Keratinocyte (primary cell): Measurements from ENCODE around the gene COPG2. TPM values are rescaled to one million over a fixed set of nuclear protein-coding genes. Genes with fewer than 3 reads are reported as not detected.

Experiments
- DNase-seq: peaks from one replicate; pipeline ENCODE4 v3.0.0-alpha.2; 2011; ENCODE audit warnings: low read depth, missing footprints, low spot score
- FAIRE-seq: peaks from 2 replicates; lab custom pipeline; 2011; peaks lifted over from hg19 to GRCh38; lab: Jason Lieb, UNC
- H2AFZ ChIP-seq: 2 replicates; pipeline ENCODE4 v1.6.0; 2012; ENCODE audit warnings: low read length, control low read depth, inconsistent platforms; ENCODE audit not compliant: control insufficient read depth
- H3K27ac ChIP-seq: 2 replicates; pipeline ENCODE4 v1.5.1; 2011; ENCODE audit warnings: low read length; ENCODE audit not compliant: control insufficient read depth, insufficient read depth
- H3K27me3 ChIP-seq: 3 replicates; pipeline ENCODE4 v1.6.0; 2011; ENCODE audit warnings: low read length; ENCODE audit not compliant: control insufficient read depth, insufficient read depth; ENCODE audit errors: extremely low read depth
- H3K36me3 ChIP-seq, 2 experiments: 2 replicates in 1 of 2; 3 replicates in 1 of 2; pipeline ENCODE4 v1.5.1; 2011; ENCODE audit warnings: low read length in 2 of 2, mild to moderate bottlenecking in 1 of 2; ENCODE audit not compliant: control insufficient read depth in 2 of 2, insufficient read depth in 2 of 2; ENCODE audit errors: extremely low read depth in 1 of 2
- H3K4me1 ChIP-seq: 3 replicates; pipeline ENCODE4 v1.5.1; 2011; ENCODE audit warnings: low read length; ENCODE audit not compliant: control insufficient read depth, insufficient read depth; ENCODE audit errors: extremely low read depth
- H3K4me2 ChIP-seq: 3 replicates; pipeline ENCODE4 v1.6.0; 2011; ENCODE audit warnings: low read depth, low read length; ENCODE audit not compliant: control insufficient read depth, insufficient read depth; ENCODE audit errors: extremely low read depth
- H3K4me3 ChIP-seq, 3 experiments: fragments of 200-600 bp in 1 of 3; sonication (generic) in 1 of 3; 2 replicates in 2 of 3; 3 replicates in 1 of 3; pipeline ENCODE4 v1.5.1; 2011 to 2016; ENCODE audit warnings: low read length in 3 of 3, mild to moderate bottlenecking in 3 of 3, control low read depth in 2 of 3, inconsistent platforms in 1 of 3, low read depth in 1 of 3, mixed read lengths in 1 of 3, mixed run types in 1 of 3, moderate library complexity in 1 of 3; ENCODE audit not compliant: control insufficient read depth in 2 of 3, insufficient read depth in 2 of 3; ENCODE audit errors: extremely low read depth in 1 of 3
- H3K79me2 ChIP-seq: 2 replicates; pipeline ENCODE4 v1.6.0; 2012; ENCODE audit warnings: low read length; ENCODE audit not compliant: control insufficient read depth, insufficient read depth
- H3K9ac ChIP-seq: 3 replicates; pipeline ENCODE4 v1.6.0; 2011; ENCODE audit warnings: low read length; ENCODE audit not compliant: control insufficient read depth, insufficient read depth; ENCODE audit errors: extremely low read depth
- H3K9me1 ChIP-seq: 3 replicates; pipeline ENCODE4 v1.6.0; 2011; ENCODE audit warnings: low read length; ENCODE audit not compliant: control insufficient read depth, insufficient read depth; ENCODE audit errors: extremely low read depth
- H3K9me3 ChIP-seq: 2 replicates; pipeline ENCODE4 v1.5.1; 2012; ENCODE audit warnings: low read depth, low read length; ENCODE audit not compliant: control insufficient read depth
- H4K20me1 ChIP-seq: 3 replicates; pipeline ENCODE4 v1.6.0; 2011; ENCODE audit warnings: low read length; ENCODE audit not compliant: control insufficient read depth, insufficient read depth; ENCODE audit errors: extremely low read depth
- CTCF ChIP-seq, 3 experiments: IDR thresholded peaks in 1 of 3; conservative IDR thresholded peaks in 1 of 3; optimal IDR thresholded peaks in 1 of 3; 2 replicates in 2 of 3; 3 replicates in 1 of 3; pipeline versions ENCODE3 to v1.5.1; 2011; ENCODE audit warnings: low read length in 3 of 3, mild to moderate bottlenecking in 3 of 3, moderate library complexity in 2 of 3, control low read depth in 1 of 3, inconsistent platforms in 1 of 3; ENCODE audit not compliant: insufficient read depth in 2 of 3; ENCODE audit errors: extremely low read depth in 1 of 3
- EZH2 ChIP-seq: IDR thresholded peaks from one replicate; pipeline ENCODE4 v1.6.1; 2012; ENCODE audit warnings: inconsistent platforms, mild to moderate bottlenecking, low read length, moderate library complexity
- dilution Hi-C: fragments of 300-500 bp; cut with MboI; formaldehyde crosslinking; loops from one replicate; pipeline ENCODE4 v1.7.0; 2020; ENCODE audit warnings: low sequenced_read_pairs; ENCODE audit not compliant: extremely low pct_ligation_motif_present
- polyA plus RNA-seq, 5 experiments: library from polyadenylated mRNA; depleted of rRNA in 3 of 5; stranded (reverse) in 3 of 5; stranded (forward) in 1 of 5; unstranded in 1 of 5; fragments of >200 nt; gene quantifications; 1 replicate in 1 of 5; 2 replicates in 3 of 5; 3 replicates in 1 of 5; pipeline versions ENCODE4 v1.2.1 to v1.2.3, GENCODE V29; 2011 to 2012; ENCODE audit warnings: missing spikeins in 2 of 5, low read depth in 1 of 5, low replicate concordance in 1 of 5
- small RNA-seq, 3 experiments: library from RNA; depleted of rRNA; stranded (forward); fragments of <200 nt; gene quantifications; one replicate each; pipeline ENCODE3, GENCODE V24; 2012; ENCODE audit warnings: low read depth in 3 of 3, low replicate concordance in 1 of 3; ENCODE audit not compliant: insufficient read length in 3 of 3

COPG2 gene
- polyA plus RNA-seq, 1 donor (not counting 4 experiments of a cell fraction or from before 2014, with no cell fraction given), result 38.8 TPM

- H3K79me2 ChIP-seq, result no peaks in the 10 kb centered on the region
- no peak for DNase-seq
- no peak overlapping the region for H3K27ac ChIP-seq
- no peak overlapping the region for H2AFZ ChIP-seq
- H3K4me2 ChIP-seq, result no peak overlapping the region
- no peaks in the 10 kb centered on the region for H3K36me3 ChIP-seq
- no peak overlapping the region for H3K9ac ChIP-seq
- H3K9me1 ChIP-seq, result no peaks in the 10 kb centered on the region
- H3K9me3 ChIP-seq, result no peaks in the 10 kb centered on the region
- H3K4me1 ChIP-seq, result no peaks in the 10 kb centered on the region
- TF ChIP-seq EZH2, result no peak
- no peak for TF ChIP-seq CTCF (optimal IDR thresholded peaks at IDR 0.05 in 1 of 3, IDR thresholded peaks at IDR 0.05 in 1 of 3, conservative IDR thresholded peaks at IDR 0.05 in 1 of 3; ENCODE audit: extremely low read depth in 1 of 3, insufficient read depth in 2 of 3, low read length in 3 of 3)
- no peak overlapping the region for H3K4me3 ChIP-seq
- H4K20me1 ChIP-seq, result no peaks in the 10 kb centered on the region
- FAIRE-seq, result no peak
- peaks cover 4% of the 10 kb centered on the region for H3K27me3 ChIP-seq
- dilution Hi-C loops, result no loop called here
Measured at GRCh38 chr7:130458257-130458656, 210.3 kb downstream of the COPG2 start.

Small RNAs within 50 kb of the gene (small RNA-seq; reads per million reads assigned to genes)
- gene MIR335, result 0 reads per million in 3 experiments
- gene RF02148, result 0 reads per million in 3 experiments
- gene RF02149, result 0 reads per million in 3 experiments
- 0 reads per million in 3 experiments for gene RF02150
- 0.07 to 2.7 (median 1.8) reads per million in 3 experiments for gene RNA5SP246

Other genes starting within 250 kb of the COPG2 start
- gene CEP41, start 227.7 kb downstream of the COPG2 start, polyA plus RNA-seq, result 10.1 to 21.5 TPM (median 13.4 TPM) in 3 replicates
- 3.7 to 5.8 TPM (median 3.8 TPM) in 3 replicates for gene MEST, start 176.7 kb downstream of the COPG2 start, polyA plus RNA-seq
- not detected in 3 replicates for gene TSGA13, start 17.8 kb upstream of the COPG2 start, polyA plus RNA-seq
- gene KLF14, start 65.5 kb upstream of the COPG2 start, polyA plus RNA-seq, result 0.01 to 0.03 TPM (median 0.03 TPM) in 3 replicates